ENCODE results near the gene PTPN6. TPM values are rescaled to one million over a fixed set of nuclear protein-coding genes. Genes with fewer than 3 reads are reported as not detected.

Gene PTPN6
- total RNA-seq, 2 donors from 2014 or later = 35.7 to 68.0 TPM

DNA sequence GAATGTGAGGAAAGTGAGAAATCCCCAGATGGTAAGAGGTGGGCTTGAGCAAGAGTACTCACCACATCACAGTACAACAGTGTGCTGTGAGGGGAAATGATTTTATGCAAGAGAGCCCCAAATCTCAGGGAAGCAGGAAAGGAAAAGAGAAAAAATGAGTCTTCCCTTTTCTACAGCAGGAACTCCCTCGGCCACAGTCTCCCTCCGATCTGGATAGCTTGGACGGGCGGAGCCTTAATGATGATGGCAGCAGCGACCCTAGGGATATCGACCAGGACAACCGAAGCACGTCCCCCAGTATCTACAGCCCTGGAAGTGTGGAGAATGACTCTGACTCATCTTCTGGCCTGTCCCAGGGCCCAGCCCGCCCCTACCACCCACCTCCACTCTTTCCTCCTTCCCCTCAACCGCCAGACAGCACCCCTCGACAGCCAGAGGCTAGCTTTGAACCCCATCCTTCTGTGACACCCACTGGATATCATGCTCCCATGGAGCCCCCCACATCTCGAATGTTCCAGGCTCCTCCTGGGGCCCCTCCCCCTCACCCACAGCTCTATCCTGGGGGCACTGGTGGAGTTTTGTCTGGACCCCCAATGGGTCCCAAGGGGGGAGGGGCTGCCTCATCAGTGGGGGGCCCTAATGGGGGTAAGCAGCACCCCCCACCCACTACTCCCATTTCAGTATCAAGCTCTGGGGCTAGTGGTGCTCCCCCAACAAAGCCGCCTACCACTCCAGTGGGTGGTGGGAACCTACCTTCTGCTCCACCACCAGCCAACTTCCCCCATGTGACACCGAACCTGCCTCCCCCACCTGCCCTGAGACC, 15.6 kb upstream of the PTPN6 start:
- Histone ChIP-seq H3K9ac (ENCODE audit: extremely low read depth, low read length, poor library complexity, severe bottlenecking) (no peak overlapping the region), H3K27me3 (ENCODE audit: control insufficient read depth, insufficient read depth, low read length, poor library complexity, severe bottlenecking) (no peaks in the 10 kb centered on the region), H3K27ac (ENCODE audit: low read depth, low read length) (no peak overlapping the region), H3K9me3 (ENCODE audit: control insufficient read depth, low read length) (no peaks in the 10 kb centered on the region), H3K4me1 (ENCODE audit: control insufficient read depth, insufficient read depth, low read length) (peaks cover 10% of the 10 kb centered on the region), H3K36me3 (ENCODE audit: control insufficient read depth, insufficient read depth, low read length) (peaks cover 62% of the 10 kb centered on the region), H3K4me3 (ENCODE audit: low read length) (no peak overlapping the region)
- Mint-ChIP-seq H3K36me3 (ENCODE audit: low read depth) (peaks cover 67% of the 10 kb centered on the region), H3K4me3 (no peak overlapping the region), H3K27ac (peak overlapping the region; percentile 89), H3K27me3 (ENCODE audit: insufficient read depth) (no peaks in the 10 kb centered on the region), H3K4me1 (peaks cover 30% of the 10 kb centered on the region), H3K9me3 (no peaks in the 10 kb centered on the region)
- DNase-seq = no peak
- TF ChIP-seq, protein P1, sequence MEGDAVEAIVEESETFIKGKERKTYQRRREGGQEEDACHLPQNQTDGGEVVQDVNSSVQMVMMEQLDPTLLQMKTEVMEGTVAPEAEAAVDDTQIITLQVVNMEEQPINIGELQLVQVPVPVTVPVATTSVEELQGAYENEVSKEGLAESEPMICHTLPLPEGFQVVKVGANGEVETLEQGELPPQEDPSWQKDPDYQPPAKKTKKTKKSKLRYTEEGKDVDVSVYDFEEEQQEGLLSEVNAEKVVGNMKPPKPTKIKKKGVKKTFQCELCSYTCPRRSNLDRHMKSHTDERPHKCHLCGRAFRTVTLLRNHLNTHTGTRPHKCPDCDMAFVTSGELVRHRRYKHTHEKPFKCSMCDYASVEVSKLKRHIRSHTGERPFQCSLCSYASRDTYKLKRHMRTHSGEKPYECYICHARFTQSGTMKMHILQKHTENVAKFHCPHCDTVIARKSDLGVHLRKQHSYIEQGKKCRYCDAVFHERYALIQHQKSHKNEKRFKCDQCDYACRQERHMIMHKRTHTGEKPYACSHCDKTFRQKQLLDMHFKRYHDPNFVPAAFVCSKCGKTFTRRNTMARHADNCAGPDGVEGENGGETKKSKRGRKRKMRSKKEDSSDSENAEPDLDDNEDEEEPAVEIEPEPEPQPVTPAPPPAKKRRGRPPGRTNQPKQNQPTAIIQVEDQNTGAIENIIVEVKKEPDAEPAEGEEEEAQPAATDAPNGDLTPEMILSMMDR (conservative IDR thresholded peaks at IDR 0.05) = no peak
- 90 to 95% methylated on average over 7 to 14 of the region's 14 CpGs for WGBS, 2 experiments (ENCODE audit: insufficient coverage in 1 of 2, insufficient read length in 1 of 2)

GRCh38 chr12:6936194-6936635, 14.9 kb upstream of the PTPN6 start:
- 99 to 100% methylated on average over 1 to 3 of the region's 3 CpGs for WGBS, 2 experiments (ENCODE audit: insufficient coverage in 1 of 2, insufficient read length in 1 of 2)
- H3K36me3 ChIP-seq (ENCODE audit: control insufficient read depth, insufficient read depth, low read length) = peaks cover 69% of the 10 kb centered on the region
- H3K9me3 ChIP-seq (ENCODE audit: control insufficient read depth, low read length) = no peaks in the 10 kb centered on the region
- no peak overlapping the region for H3K27ac ChIP-seq (ENCODE audit: low read depth, low read length)
- H3K4me1 Mint-ChIP-seq = peaks cover 25% of the 10 kb centered on the region
- H3K27ac Mint-ChIP-seq = peak overlapping the region; percentile 89
- H3K4me3 Mint-ChIP-seq = peak overlapping the region; percentile 63
- no peak for DNase-seq
- no peaks in the 10 kb centered on the region for H3K9me3 Mint-ChIP-seq
- peaks cover 10% of the 10 kb centered on the region for H3K4me1 ChIP-seq (ENCODE audit: control insufficient read depth, insufficient read depth, low read length)
- peaks cover 69% of the 10 kb centered on the region for H3K36me3 Mint-ChIP-seq (ENCODE audit: low read depth)
- TF ChIP-seq, protein P1 (conservative IDR thresholded peaks at IDR 0.05) = no peak
- no peaks in the 10 kb centered on the region for H3K27me3 Mint-ChIP-seq (ENCODE audit: insufficient read depth)
- H3K4me3 ChIP-seq (ENCODE audit: low read length) = no peak overlapping the region
- no peak overlapping the region for H3K9ac ChIP-seq (ENCODE audit: extremely low read depth, low read length, poor library complexity, severe bottlenecking)
- no peaks in the 10 kb centered on the region for H3K27me3 ChIP-seq (ENCODE audit: control insufficient read depth, insufficient read depth, low read length, poor library complexity, severe bottlenecking)

DNA sequence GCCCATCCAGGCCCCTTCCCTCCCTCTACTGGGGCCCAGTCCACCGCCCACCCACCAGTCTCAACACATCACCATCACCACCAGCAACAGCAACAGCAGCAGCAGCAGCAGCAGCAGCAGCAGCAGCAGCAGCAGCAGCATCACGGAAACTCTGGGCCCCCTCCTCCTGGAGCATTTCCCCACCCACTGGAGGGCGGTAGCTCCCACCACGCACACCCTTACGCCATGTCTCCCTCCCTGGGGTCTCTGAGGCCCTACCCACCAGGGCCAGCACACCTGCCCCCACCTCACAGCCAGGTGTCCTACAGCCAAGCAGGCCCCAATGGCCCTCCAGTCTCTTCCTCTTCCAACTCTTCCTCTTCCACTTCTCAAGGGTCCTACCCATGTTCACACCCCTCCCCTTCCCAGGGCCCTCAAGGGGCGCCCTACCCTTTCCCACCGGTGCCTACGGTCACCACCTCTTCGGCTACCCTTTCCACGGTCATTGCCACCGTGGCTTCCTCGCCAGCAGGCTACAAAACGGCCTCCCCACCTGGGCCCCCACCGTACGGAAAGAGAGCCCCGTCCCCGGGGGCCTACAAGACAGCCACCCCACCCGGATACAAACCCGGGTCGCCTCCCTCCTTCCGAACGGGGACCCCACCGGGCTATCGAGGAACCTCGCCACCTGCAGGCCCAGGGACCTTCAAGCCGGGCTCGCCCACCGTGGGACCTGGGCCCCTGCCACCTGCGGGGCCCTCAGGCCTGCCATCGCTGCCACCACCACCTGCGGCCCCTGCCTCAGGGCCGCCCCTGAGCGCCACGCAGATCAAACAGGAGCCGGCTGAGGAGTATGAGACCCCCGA, 14.3 kb upstream of the PTPN6 start:
- WGBS, 2 experiments (ENCODE audit: insufficient coverage in 1 of 2, insufficient read length in 1 of 2) = 82 to 94% methylated on average over 15 to 36 of the region's 36 CpGs
- peak overlapping the region; percentile 63 for H3K4me3 Mint-ChIP-seq

More for the DNA sequence above, 14.3 kb upstream of the PTPN6 start:
- Histone ChIP-seq H3K27ac (ENCODE audit: low read depth, low read length) (peak overlapping the region; percentile 91), H3K27me3 (ENCODE audit: control insufficient read depth, insufficient read depth, low read length, poor library complexity, severe bottlenecking) (no peaks in the 10 kb centered on the region), H3K4me3 (ENCODE audit: low read length) (peak overlapping the region; percentile 40), H3K4me1 (ENCODE audit: control insufficient read depth, insufficient read depth, low read length) (peaks cover 10% of the 10 kb centered on the region), H3K9ac (ENCODE audit: extremely low read depth, low read length, poor library complexity, severe bottlenecking) (no peak overlapping the region), H3K9me3 (ENCODE audit: control insufficient read depth, low read length) (no peaks in the 10 kb centered on the region), H3K36me3 (ENCODE audit: control insufficient read depth, insufficient read depth, low read length) (peaks cover 75% of the 10 kb centered on the region)
- peak; percentile 71 for DNase-seq
- no peaks in the 10 kb centered on the region for H3K9me3 Mint-ChIP-seq
- H3K4me1 Mint-ChIP-seq = peaks cover 25% of the 10 kb centered on the region
- TF ChIP-seq, protein P1 (conservative IDR thresholded peaks at IDR 0.05) = peak; percentile 46
- no peaks in the 10 kb centered on the region for H3K27me3 Mint-ChIP-seq (ENCODE audit: insufficient read depth)
- peaks cover 74% of the 10 kb centered on the region for H3K36me3 Mint-ChIP-seq (ENCODE audit: low read depth)
- peak overlapping the region; percentile 89 for H3K27ac Mint-ChIP-seq

All from endodermal cell (in vitro differentiated cells).